MM.1S (cell line): ENCODE measurements around the gene CALCB.

Experiments used
- EZH2 ChIP-seq: fragments of 300-600 bp; sonication (generic); optimal IDR thresholded peaks from 2 replicates; pipeline ENCODE3; 2017; ENCODE audit warnings: low read depth, mild to moderate bottlenecking, antibody characterized with exemption, low read length, mixed read lengths
- EZH2phosphoT487 ChIP-seq: fragments of 300-600 bp; sonication (generic); IDR thresholded peaks from 2 replicates; pipeline ENCODE4 v1.6.1; 2018; ENCODE audit warnings: antibody characterized with exemption, low read length
- TF ChIP-seq, protein P1 (sequence below): fragments of 300-600 bp; sonication (generic); IDR thresholded peaks from 2 replicates; pipeline ENCODE4 v1.5.1; 2016; ENCODE audit warnings: antibody characterized with exemption, low read length, mixed read lengths

DNA sequence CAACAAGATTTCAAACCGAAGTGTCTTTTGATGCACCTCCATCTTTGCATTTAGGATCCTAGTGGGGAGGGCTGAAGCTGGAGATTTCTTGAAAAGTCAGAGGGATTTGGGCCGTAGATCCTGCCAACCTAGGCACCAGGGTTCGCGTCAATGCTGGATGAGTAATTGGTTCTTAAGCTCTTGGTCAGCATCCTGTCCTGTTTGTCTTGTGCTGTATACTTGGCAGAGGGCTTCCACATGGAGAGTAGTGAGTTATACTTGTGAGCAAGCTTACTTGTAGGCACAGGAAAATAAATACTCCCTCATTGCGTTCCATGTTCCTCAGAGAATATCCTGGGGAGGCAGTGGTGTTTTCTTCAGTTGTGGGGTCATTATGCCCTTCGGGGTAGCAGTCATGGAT, 53.9 kb downstream of the CALCB start:
- TF ChIP-seq, protein P1, sequence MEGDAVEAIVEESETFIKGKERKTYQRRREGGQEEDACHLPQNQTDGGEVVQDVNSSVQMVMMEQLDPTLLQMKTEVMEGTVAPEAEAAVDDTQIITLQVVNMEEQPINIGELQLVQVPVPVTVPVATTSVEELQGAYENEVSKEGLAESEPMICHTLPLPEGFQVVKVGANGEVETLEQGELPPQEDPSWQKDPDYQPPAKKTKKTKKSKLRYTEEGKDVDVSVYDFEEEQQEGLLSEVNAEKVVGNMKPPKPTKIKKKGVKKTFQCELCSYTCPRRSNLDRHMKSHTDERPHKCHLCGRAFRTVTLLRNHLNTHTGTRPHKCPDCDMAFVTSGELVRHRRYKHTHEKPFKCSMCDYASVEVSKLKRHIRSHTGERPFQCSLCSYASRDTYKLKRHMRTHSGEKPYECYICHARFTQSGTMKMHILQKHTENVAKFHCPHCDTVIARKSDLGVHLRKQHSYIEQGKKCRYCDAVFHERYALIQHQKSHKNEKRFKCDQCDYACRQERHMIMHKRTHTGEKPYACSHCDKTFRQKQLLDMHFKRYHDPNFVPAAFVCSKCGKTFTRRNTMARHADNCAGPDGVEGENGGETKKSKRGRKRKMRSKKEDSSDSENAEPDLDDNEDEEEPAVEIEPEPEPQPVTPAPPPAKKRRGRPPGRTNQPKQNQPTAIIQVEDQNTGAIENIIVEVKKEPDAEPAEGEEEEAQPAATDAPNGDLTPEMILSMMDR: no peak
- TF ChIP-seq EZH2 (no peak), EZH2phosphoT487 (no peak)
